Ovary (tissue), 9 donors: ENCODE measurements around the gene LDB3. TPM values are rescaled to one million over a fixed set of nuclear protein-coding genes. Genes with fewer than 3 reads are reported as not detected.

ENCODE experiments used
- DNase-seq, 5 donors: peaks; one replicate each; pipeline ENCODE4 v3.0.0-alpha.2; 2019 to 2020
- H3K27ac ChIP-seq, 2 donors: fragments of 200-600 bp; one replicate each; pipeline versions ENCODE4 v1.5.1 to v1.8.0; 2019 to 2022
- H3K27me3 ChIP-seq: fragments of 200-600 bp; one replicate; pipeline ENCODE4 v1.8.0; 2022
- H3K36me3 ChIP-seq: fragments of 200-600 bp; sonication (generic); one replicate; pipeline ENCODE4 v1.5.1; 2019
- H3K4me1 ChIP-seq: one replicate; pipeline ENCODE4 v1.8.1; 2013; ENCODE audit warnings: mild to moderate bottlenecking, moderate library complexity; ENCODE audit not compliant: insufficient read depth
- H3K4me3 ChIP-seq: fragments of 200-600 bp; sonication (generic); one replicate; pipeline ENCODE4 v1.5.1; 2017
- H3K9me3 ChIP-seq, 2 donors: fragments of 200-600 bp in 1 of 2; sonication (generic) in 1 of 2; one replicate each; pipeline versions ENCODE4 v1.5.1 to v1.8.1; 2013 to 2019; ENCODE audit warnings: mild to moderate bottlenecking in 1 of 2, moderate library complexity in 1 of 2
- EP300 ChIP-seq: sonication (generic); formaldehyde crosslinking; IDR thresholded peaks from one replicate; pipeline ENCODE4 v1.6.1; 2017; ENCODE audit warnings: antibody characterized with exemption
- POLR2A ChIP-seq: fragments of 450-650 bp; IDR thresholded peaks from one replicate; pipeline ENCODE4 v1.6.1; 2017; ENCODE audit warnings: antibody characterized with exemption, mild to moderate bottlenecking, moderate library complexity
- WGBS, 3 donors: extraction: QIAGEN DNeasy Blood & Tissue Kit in 1 of 3; methylation state at CpG; one replicate each; pipeline versions ENCODE4 v1.1.5 to v1.1.7; 2013 to 2017; 5-methylcytosine and 5-hydroxymethylcytosine counted together
- intact Hi-C, 4 donors: fragments of 100-400 bp; cut with DNase I; formaldehyde crosslinking; loops; one replicate each; pipeline versions ENCODE4 v1.11.0 to v1.15.1; 2022 to 2023
- polyA plus RNA-seq, 2 donors: library from polyadenylated mRNA; stranded (reverse); fragments of 200-250 nt in 1 of 2; fragments of 350-450 nt in 1 of 2; fragmentation: Illumina TruSeq in 1 of 2; extraction: RNeasy Lipid Tissue Mini Kit (QIAGEN cat#74804) in 1 of 2; gene quantifications; one replicate each; pipeline ENCODE4 v1.2.3, GENCODE V29; 2013 to 2014
- total RNA-seq, 7 donors: library from RNA; depleted of rRNA in 2 of 7; stranded (reverse); fragments of >200 nt in 2 of 7; fragmentation: NEBNext Ultra II Directional in 3 of 7; extraction: Animal tissue kit (Norgen Biotek cat#: 25700) in 3 of 7; gene quantifications; one replicate each; pipeline versions ENCODE4 v1.1.0 to v1.2.4, GENCODE V29; 2016 to 2023
- TF ChIP-seq, protein P1 (sequence below), 3 donors: fragments of 450-650 bp in 2 of 3; fragments of 200-600 bp in 1 of 3; IDR thresholded peaks; one replicate each; pipeline versions ENCODE4 v1.5.1 to v1.8.0; 2016 to 2022; ENCODE audit warnings: antibody characterized with exemption in 3 of 3, mild to moderate bottlenecking in 1 of 3
- donor health status: DM: no; HTN: no; CAD: no; lungs with moderate emphysema.
- donor health status: DM: no; HTN: no; CAD: no.
- donor health status: Bipolar disorder and iron deficiency.
- donor health status: DM: yes; HTN: yes; CAD: no.
- donor health status: DM: no; HTN: no; CAD: no.
- donor health status: DM: yes; HTN: yes; CAD: no.

Gene LDB3
- total and polyA plus RNA-seq, 9 donors = 1.5 to 12.9 (median 3.6) TPM

DNA sequence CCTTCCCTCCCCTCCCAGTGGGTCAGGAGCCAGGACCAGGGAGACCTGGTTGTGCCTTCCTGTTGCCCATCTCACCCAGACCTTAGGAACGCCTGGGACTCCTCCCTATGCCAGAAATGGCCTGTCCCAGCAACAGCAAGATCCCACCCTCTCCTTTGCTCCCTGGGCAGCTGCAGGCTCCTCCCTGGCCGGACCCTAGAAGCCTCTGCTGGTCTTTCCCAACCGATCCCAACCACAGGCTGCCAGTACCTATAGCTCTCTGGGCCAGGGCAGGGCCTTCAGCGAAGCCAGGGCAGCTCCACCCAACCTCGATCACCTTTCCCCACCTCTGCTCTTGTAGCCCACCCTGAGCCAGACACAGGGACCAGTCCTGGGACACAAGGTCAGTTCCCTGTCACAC is 21.9 kb downstream of the LDB3 start:
- DNase-seq = no peak
- TF ChIP-seq EP300 = no peak
- TF ChIP-seq, protein P1, sequence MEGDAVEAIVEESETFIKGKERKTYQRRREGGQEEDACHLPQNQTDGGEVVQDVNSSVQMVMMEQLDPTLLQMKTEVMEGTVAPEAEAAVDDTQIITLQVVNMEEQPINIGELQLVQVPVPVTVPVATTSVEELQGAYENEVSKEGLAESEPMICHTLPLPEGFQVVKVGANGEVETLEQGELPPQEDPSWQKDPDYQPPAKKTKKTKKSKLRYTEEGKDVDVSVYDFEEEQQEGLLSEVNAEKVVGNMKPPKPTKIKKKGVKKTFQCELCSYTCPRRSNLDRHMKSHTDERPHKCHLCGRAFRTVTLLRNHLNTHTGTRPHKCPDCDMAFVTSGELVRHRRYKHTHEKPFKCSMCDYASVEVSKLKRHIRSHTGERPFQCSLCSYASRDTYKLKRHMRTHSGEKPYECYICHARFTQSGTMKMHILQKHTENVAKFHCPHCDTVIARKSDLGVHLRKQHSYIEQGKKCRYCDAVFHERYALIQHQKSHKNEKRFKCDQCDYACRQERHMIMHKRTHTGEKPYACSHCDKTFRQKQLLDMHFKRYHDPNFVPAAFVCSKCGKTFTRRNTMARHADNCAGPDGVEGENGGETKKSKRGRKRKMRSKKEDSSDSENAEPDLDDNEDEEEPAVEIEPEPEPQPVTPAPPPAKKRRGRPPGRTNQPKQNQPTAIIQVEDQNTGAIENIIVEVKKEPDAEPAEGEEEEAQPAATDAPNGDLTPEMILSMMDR (IDR thresholded peaks at IDR 0.05) = no peak
- TF ChIP-seq POLR2A = no peak
- no peaks in the 10 kb centered on the region for H3K36me3 ChIP-seq
- H3K9me3 ChIP-seq = no peaks in the 10 kb centered on the region
- H3K27ac ChIP-seq = no peak overlapping the region
- intact Hi-C loops = loop anchor here in 1 of 4 donors (5.0 kb wide), 1 partner anchor 212 kb away; no protein-coding TSS in a partner anchor
- WGBS, 3 donors = 91 to 97% (median 95%) methylated on average over 5 of the region's 5 CpGs
- peaks cover 10% of the 10 kb centered on the region for H3K4me1 ChIP-seq
- H3K27me3 ChIP-seq = no peaks in the 10 kb centered on the region
- H3K4me3 ChIP-seq = no peak overlapping the region

DNA sequence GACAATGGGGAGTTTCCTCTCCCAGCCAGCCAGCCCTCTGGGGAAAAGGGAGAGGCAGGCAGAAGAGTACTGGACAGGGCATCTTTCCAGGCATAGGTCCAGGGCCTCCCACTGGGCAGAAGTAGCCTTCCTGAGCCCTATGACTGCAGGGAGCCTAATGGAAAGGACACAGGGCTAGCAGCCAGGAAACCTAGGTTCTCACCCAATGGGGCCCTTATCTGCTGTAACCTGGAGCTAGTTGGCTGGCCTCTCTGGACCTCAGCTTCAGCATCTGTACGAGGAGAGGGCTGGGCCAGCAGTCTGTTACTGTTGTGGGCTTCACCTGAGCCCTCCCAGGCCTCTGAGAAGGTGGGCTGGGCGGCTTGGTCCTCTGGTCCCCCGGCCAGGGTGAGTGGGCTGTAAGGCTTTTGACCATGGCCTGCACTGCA is 22.4 kb downstream of the LDB3 start:
- no peak for DNase-seq
- Histone ChIP-seq H3K27me3 (no peaks in the 10 kb centered on the region), H3K27ac (no peak overlapping the region), H3K9me3 (no peaks in the 10 kb centered on the region), H3K36me3 (no peaks in the 10 kb centered on the region), H3K4me1 (peaks cover 10% of the 10 kb centered on the region), H3K4me3 (no peak overlapping the region)
- intact Hi-C loops = loop anchor here in 1 of 4 donors (5.0 kb wide), 1 partner anchor 212 kb away; no protein-coding TSS in a partner anchor
- WGBS, 3 donors = 20 to 100% (median 81%) methylated on average over 1 to 3 of the region's 3 CpGs
- TF ChIP-seq POLR2A = no peak

DNA sequence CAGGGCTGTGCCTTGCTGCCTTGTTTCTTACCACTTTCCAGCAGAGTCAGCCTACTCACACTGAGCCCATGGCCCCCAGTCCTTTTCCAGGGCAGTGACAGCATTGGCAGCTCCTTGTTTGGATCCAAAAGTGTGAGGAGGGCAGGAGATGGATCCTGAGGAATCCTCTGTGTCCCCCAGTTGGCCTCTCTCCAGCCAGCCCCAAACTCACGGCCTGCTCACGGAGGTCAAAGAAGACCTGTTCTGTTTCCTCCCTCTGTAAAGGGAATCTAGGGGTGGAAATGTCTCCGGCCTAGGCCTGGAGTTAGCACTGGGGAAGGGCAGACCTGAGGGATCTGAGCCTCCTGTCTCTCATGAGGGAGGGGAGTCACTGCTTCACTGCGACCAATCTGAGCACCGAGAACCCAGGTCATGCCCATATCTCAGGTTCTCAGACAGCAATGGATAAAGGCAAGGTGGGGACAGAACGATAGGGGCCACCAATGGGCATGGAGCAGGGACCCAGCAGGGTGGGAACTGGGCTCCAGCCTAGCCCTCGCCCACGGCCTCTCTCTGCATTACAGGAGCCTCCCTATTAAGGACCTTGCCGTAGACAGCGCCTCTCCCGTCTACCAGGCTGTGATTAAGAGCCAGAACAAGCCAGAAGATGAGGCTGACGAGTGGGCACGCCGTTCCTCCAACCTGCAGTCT is 23.2 kb downstream of the LDB3 start:
- Histone ChIP-seq H3K27me3 (no peaks in the 10 kb centered on the region), H3K4me1 (peaks cover 10% of the 10 kb centered on the region), H3K4me3 (no peak overlapping the region), H3K36me3 (no peaks in the 10 kb centered on the region), H3K9me3 (no peaks in the 10 kb centered on the region), H3K27ac (no peak overlapping the region)
- intact Hi-C loops = loop anchor here in 1 of 4 donors (5.0 kb wide), 1 partner anchor 211 kb away; no protein-coding TSS in a partner anchor
- WGBS, 3 donors = 95 to 96% (median 95%) methylated on average over 14 of the region's 14 CpGs
- TF ChIP-seq EP300 (no peak), POLR2A (no peak)
- TF ChIP-seq, protein P1 (IDR thresholded peaks at IDR 0.05) = no peak
- DNase-seq = no peak

DNA sequence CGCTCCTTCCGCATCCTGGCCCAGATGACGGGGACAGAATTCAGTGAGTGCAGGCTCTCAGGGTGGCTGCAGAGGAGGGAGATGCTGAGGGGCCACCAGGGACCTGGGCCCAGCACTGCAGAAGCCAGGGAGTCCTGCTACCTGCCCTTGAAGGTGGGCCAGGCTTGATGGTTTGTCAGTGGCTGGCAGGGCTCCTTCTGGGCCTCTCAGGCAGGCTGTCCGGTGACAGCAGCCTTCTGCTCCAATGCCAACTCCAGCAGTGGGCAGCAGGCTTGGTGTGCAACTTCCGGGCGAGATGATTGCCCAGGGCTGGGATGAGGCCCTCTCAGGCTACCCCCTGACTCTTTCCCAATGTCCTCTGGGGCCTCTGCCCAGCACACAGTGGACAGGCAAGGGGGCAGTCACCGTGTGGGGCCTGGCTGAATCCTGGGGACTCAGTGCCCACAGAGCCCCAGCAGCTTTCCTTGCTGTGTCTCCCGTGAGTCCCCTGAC is 23.8 kb downstream of the LDB3 start:
- Histone ChIP-seq H3K4me3 (no peak overlapping the region), H3K9me3 (no peaks in the 10 kb centered on the region), H3K27me3 (no peaks in the 10 kb centered on the region), H3K4me1 (peaks cover 10% of the 10 kb centered on the region), H3K27ac (no peak overlapping the region), H3K36me3 (no peaks in the 10 kb centered on the region)
- WGBS, 3 donors = 92 to 97% (median 95%) methylated on average over 6 to 8 of the region's 8 CpGs
- intact Hi-C loops = loop anchor here in 1 of 4 donors (5.0 kb wide), 1 partner anchor 210 kb away; no protein-coding TSS in a partner anchor
- DNase-seq = no peak
- TF ChIP-seq POLR2A = no peak
- TF ChIP-seq, protein P1 (IDR thresholded peaks at IDR 0.05) = no peak
- no peak for TF ChIP-seq EP300

DNA sequence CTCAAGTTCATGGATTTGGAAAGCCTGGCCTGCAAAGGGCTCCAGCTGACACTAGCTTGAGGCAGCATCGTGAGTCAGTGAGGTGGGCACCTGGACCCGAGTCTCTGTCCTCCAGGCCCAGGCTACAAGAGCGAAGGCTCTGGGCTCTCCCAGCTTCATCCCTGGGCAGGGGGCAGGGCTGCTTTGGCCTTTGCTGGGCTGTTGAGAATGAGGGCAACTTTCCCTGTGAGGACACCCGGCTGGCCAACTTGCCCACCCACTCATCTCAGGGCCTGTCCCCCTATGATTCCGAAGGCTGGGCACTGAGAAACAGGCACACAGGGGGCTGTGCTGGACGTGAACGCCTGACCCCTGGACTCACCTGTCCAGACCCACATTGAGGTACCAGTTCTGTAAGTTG is 24.4 kb downstream of the LDB3 start:
- DNase-seq = no peak
- Histone ChIP-seq H3K36me3 (no peaks in the 10 kb centered on the region), H3K9me3 (no peaks in the 10 kb centered on the region), H3K27ac (no peak overlapping the region), H3K4me1 (peaks cover 10% of the 10 kb centered on the region), H3K27me3 (no peaks in the 10 kb centered on the region), H3K4me3 (no peak overlapping the region)
- intact Hi-C loops = loop anchor here in 1 of 4 donors (5.0 kb wide), 1 partner anchor 210 kb away; no protein-coding TSS in a partner anchor
- TF ChIP-seq, protein P1 (IDR thresholded peaks at IDR 0.05) = no peak
- TF ChIP-seq POLR2A = no peak
- no peak for TF ChIP-seq EP300
- WGBS, 3 donors = 90 to 93% (median 91%) methylated on average over 7 of the region's 7 CpGs
